GM18502 (cell line): ENCODE measurements around the gene TMEM117.

ENCODE experiments used
- ATAC-seq: cut with Tn5 transposase; IDR thresholded peaks from one replicate; pipeline ENCODE4 v1.9.1; 2021; ENCODE audit warnings: mild to moderate bottlenecking; ENCODE audit not compliant: unreplicated experiment, poor library complexity

Gene TMEM117

GRCh38 chr12:44253338-44253856 lies 417.5 kb downstream of the TMEM117 start:
- ATAC-seq: no peak

- ATAC-seq: no peak
Measured at GRCh38 chr12:44258246-44258645, 422.4 kb downstream of the TMEM117 start.

- ATAC-seq: no peak
Measured at GRCh38 chr12:44259890-44260289, 424.0 kb downstream of the TMEM117 start.

GRCh38 chr12:44260581-44260980 lies 424.7 kb downstream of the TMEM117 start:
- no peak for ATAC-seq

- no peak for ATAC-seq
Measured at GRCh38 chr12:44285321-44285960, 449.6 kb downstream of the TMEM117 start.

- peak; percentile 83 for ATAC-seq
Measured at GRCh38 chr12:44286336-44286735, 450.5 kb downstream of the TMEM117 start.

- ATAC-seq: peak; percentile 14
Measured at GRCh38 chr12:44286821-44287505, 451.1 kb downstream of the TMEM117 start.

- no peak for ATAC-seq
Measured at GRCh38 chr12:44287545-44287944, 451.7 kb downstream of the TMEM117 start.

- ATAC-seq: peak; percentile 97
Measured at GRCh38 chr12:44294649-44295048, 458.8 kb downstream of the TMEM117 start.

- ATAC-seq: no peak
Measured at GRCh38 chr12:44295958-44296623, 460.2 kb downstream of the TMEM117 start.

GRCh38 chr12:44296624-44297197 lies 460.8 kb downstream of the TMEM117 start:
- no peak for ATAC-seq

GRCh38 chr12:44299524-44299923 lies 463.6 kb downstream of the TMEM117 start:
- no peak for ATAC-seq

- no peak for ATAC-seq
Measured at GRCh38 chr12:44307506-44308168, 471.8 kb downstream of the TMEM117 start.

GRCh38 chr12:44313188-44313587 lies 477.3 kb downstream of the TMEM117 start:
- no peak for ATAC-seq

GRCh38 chr12:44314007-44314500 lies 478.2 kb downstream of the TMEM117 start:
- no peak for ATAC-seq

- ATAC-seq: peak; percentile 93
Measured at GRCh38 chr12:44317651-44318126, 481.8 kb downstream of the TMEM117 start.

- no peak for ATAC-seq
Measured at GRCh38 chr12:44331269-44331668, 495.4 kb downstream of the TMEM117 start.

GRCh38 chr12:44334347-44334746 lies 498.5 kb downstream of the TMEM117 start:
- no peak for ATAC-seq

- no peak for ATAC-seq
Measured at GRCh38 chr12:44335030-44335429, 499.1 kb downstream of the TMEM117 start.

GRCh38 chr12:44336577-44336976 lies 500.7 kb downstream of the TMEM117 start:
- ATAC-seq: no peak
